ENCODE measurements around the gene ZGLP1. TPM values are rescaled to one million over a fixed set of nuclear protein-coding genes. Genes with fewer than 3 reads are reported as not detected.

ZGLP1 gene
- total RNA-seq (2022; extraction: Qiagen RNA extraction; ENCODE audit: low read depth) = 0.87 to 3.6 TPM (median 1.7 TPM) in 5 replicates

GRCh38 chr19:10309423-10309822 is at the start of gene ZGLP1:
Gene ZGLP1 (minus strand): TSS chr19:10309815.

DNA sequence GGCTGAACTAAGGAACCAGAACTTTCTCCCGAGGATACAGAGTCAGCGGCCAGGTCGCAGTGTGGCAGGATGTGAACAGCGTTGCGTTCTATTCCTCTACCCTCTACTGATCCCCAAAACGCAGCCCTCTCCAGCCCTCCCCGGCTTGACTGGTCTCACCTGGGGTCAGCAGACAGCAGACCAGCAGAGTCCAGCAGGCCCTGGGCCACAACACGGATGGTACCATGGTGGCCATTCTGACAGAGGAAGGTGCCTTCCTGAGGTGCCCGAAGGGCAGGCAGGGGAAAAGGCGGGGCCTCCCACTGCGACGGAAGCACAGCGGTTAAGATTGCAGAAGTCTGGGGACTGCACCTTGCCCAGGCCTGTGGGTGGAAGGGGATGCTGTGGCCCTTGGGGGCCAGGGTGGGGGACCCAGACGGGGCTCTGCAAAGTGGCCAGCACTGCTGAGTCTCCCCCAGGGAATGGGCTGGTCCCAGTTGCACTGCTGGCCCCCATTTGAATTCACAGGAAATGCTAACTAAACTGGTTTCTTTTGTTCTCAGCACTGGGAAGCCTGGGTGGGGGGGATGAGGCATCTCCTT is 29.9 kb upstream of the ZGLP1 start, which contains the start of gene ICAM3:
TSS of gene ICAM3 (minus strand) at position 245 of the 581 bp plus-strand sequence. CDS start at position 235, 10 bp downstream.

DNA sequence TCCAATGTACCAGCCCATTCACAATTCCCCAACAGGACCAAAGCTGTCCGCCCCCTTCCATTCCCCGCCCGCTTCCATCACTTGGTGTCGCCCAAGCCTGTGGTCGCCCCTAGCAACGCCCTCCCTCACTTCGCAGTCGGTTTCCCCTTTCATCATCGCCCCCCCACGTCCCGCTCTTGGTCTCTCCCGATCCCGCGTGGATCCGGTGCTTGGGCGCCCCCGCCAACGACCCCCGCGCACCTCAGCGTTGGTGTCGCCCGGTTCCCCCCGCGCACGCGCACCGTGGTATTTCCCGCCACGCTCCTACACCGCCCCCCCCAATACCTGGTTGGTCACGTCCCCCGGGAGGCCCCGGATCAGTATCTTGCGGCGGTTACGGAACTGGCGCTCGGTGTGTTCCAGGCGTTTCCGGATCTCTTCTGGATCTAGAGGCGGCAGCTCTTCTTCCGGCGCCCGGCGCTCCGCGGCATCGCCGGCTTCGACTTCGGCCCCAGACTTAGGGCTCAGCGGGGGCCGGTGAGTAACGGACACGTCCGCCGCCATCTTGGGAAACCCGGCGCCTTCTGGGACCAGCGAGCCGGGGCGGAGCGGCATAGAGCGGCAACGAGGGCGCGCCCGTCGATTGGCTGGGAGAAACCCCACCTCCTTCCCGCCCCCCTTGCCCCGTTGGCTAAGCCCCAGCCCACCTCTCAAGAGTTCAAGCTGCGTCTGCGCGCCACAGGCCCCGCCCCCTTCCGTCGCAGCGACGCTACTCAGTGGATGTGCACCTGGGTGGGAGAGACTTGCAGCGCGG is 23.5 kb upstream of the ZGLP1 start, which contains the start of gene RAVER1:
TSS of gene RAVER1 (minus strand) at position 565 of the 793 bp plus-strand sequence. CDS start at position 543, 22 bp downstream.

DNA sequence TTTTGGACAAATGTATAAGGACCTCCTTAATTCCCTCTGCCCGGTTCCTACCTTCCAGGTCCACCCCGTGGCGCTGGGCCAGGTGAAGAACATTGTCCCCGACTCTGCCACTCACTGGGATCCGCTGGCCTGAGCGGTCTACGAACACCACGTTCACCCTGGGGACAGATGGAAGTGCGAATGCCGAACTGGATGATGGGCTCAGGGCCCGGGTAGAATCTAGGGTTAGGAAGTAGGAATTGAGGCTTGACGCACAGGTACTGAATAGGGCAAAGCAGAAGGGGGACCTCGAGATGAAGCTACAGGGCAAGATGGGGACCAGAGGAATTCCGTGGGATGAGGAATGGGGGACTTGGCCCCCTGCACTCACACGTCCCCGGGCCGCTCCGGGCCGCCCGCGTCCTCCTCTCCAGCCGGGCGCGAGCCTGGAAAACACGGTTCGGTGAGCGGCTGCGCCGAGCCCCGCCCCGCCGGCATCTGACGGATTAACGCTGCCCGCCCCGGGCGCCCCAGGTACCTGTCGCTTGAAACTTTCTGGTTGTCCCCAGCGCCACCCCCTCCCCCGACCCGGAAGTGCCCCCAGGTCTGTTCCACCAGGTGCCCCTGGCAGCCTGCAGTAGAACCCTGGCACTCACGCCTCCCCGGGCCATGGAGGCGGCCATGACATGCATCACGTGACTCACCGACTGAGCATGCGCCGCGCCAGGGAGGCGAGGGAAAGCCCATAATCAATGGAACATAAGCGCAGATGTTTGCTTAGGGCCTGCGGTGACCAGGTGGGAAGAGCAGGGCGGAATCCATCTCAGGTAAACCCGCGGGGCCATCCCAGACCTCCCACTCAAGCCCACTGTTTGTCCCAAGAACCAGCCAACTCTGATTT is 6.0 kb upstream of the ZGLP1 start, which contains the start of gene FDX2:
TSS of gene FDX2 (minus strand) at position 681 of the 880 bp plus-strand sequence. CDS start at position 662, 19 bp downstream.

DNA sequence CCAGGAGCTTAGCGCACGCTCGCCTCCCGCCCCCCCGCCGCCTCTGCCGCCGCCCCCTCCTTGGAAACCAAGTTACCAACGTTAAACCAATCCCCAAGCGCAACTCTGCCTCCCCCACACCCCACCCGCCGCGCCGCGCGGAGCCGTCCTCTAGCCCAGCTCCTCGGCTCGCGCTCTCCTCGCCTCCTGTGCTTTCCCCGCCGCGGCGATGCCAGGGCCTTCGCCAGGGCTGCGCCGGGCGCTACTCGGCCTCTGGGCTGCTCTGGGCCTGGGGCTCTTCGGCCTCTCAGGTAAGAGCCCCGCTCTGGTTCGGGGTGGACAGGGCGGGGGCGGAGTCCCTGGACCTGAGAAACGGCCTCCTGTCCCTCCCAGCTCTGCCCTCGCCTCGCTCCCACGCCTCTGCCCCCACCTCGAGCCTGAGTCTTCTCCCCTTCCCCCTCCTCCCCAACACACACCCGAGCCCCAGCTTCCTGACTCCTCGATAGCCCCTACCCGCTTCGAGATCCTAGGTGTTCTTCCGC is 19.7 kb downstream of the ZGLP1 start, which contains the start of gene ICAM5:
TSS of gene ICAM5 (plus strand) at position 117 of the 521 bp plus-strand sequence. CDS start at position 209, 92 bp downstream.

GRCh38 chr19:10286803-10287737 is 22.5 kb downstream of the ZGLP1 start, which contains the start of gene ICAM4:
Gene ICAM4 (plus strand): TSS chr19:10286955. CDS start chr19:10287013, 58 bp downstream.

DNA sequence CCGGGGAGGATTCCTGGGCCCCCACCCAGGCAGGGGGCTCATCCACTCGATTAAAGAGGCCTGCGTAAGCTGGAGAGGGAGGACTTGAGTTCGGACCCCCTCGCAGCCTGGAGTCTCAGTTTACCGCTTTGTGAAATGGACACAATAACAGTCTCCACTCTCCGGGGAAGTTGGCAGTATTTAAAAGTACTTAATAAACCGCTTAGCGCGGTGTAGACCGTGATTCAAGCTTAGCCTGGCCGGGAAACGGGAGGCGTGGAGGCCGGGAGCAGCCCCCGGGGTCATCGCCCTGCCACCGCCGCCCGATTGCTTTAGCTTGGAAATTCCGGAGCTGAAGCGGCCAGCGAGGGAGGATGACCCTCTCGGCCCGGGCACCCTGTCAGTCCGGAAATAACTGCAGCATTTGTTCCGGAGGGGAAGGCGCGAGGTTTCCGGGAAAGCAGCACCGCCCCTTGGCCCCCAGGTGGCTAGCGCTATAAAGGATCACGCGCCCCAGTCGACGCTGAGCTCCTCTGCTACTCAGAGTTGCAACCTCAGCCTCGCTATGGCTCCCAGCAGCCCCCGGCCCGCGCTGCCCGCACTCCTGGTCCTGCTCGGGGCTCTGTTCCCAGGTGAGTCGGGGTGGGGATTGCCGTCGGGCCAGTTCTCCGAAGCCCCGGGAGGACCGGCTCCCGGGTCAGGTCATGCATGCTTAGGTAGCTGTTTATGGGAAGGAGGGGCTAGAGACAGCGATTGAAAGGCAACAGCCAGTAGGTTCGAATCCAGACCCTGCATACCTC is 38.8 kb downstream of the ZGLP1 start, which contains the start of gene ICAM1:
TSS of gene ICAM1 (plus strand) at position 505 of the 779 bp plus-strand sequence. CDS start at position 545, 40 bp downstream.

Other genes with a start within 250 kb of the ZGLP1 start
- 7.2 to 8.4 TPM (median 8.2 TPM) in 5 replicates for gene SHFL, start 223.5 kb downstream of the ZGLP1 start, total RNA-seq (2022; extraction: Qiagen RNA extraction; ENCODE audit: low read depth)
- gene ANGPTL6, start 207.1 kb downstream of the ZGLP1 start, total RNA-seq (2022; extraction: Qiagen RNA extraction; ENCODE audit: low read depth) = 0.05 to 0.13 TPM (median 0.10 TPM) in 3 of 5 replicates, not detected in the others
- gene PPAN, start 203.5 kb downstream of the ZGLP1 start, total RNA-seq (2022; extraction: Qiagen RNA extraction; ENCODE audit: low read depth) = 46.3 to 65.6 TPM (median 52.4 TPM) in 5 replicates
- 7.0 to 12.1 TPM (median 7.4 TPM) in 5 replicates for gene P2RY11, start 198.1 kb downstream of the ZGLP1 start, total RNA-seq (2022; extraction: Qiagen RNA extraction; ENCODE audit: low read depth)
- gene EIF3G, start 189.9 kb downstream of the ZGLP1 start, total RNA-seq (2022; extraction: Qiagen RNA extraction; ENCODE audit: low read depth) = 150 to 181 TPM (median 162 TPM) in 5 replicates
- gene DNMT1, start 114.9 kb downstream of the ZGLP1 start, total RNA-seq (2022; extraction: Qiagen RNA extraction; ENCODE audit: low read depth) = 54.7 to 71.6 TPM (median 67.8 TPM) in 5 replicates
- 1.1 to 1.6 TPM (median 1.2 TPM) in 5 replicates for gene S1PR2, start 78.5 kb downstream of the ZGLP1 start, total RNA-seq (2022; extraction: Qiagen RNA extraction; ENCODE audit: low read depth)
- 61.4 to 79.0 TPM (median 69.4 TPM) in 5 replicates for gene MRPL4, start 57.6 kb downstream of the ZGLP1 start, total RNA-seq (2022; extraction: Qiagen RNA extraction; ENCODE audit: low read depth)
- gene ICAM1, start 38.7 kb downstream of the ZGLP1 start, total RNA-seq (2022; extraction: Qiagen RNA extraction; ENCODE audit: low read depth) = 3.9 to 7.0 TPM (median 5.1 TPM) in 5 replicates
- gene ICAM4, start 22.9 kb downstream of the ZGLP1 start, total RNA-seq (2022; extraction: Qiagen RNA extraction; ENCODE audit: low read depth) = 0.09 to 0.17 TPM (median 0.11 TPM) in 4 of 5 replicates, not detected in the other
- 0.57 to 1.2 TPM (median 0.65 TPM) in 5 replicates for gene ICAM5, start 19.9 kb downstream of the ZGLP1 start, total RNA-seq (2022; extraction: Qiagen RNA extraction; ENCODE audit: low read depth)
- 21.5 to 37.1 TPM (median 29.8 TPM) in 5 replicates for gene FDX2, start 6.2 kb upstream of the ZGLP1 start, total RNA-seq (2022; extraction: Qiagen RNA extraction; ENCODE audit: low read depth)
- gene RAVER1, start 23.7 kb upstream of the ZGLP1 start, total RNA-seq (2022; extraction: Qiagen RNA extraction; ENCODE audit: low read depth) = 21.6 to 34.4 TPM (median 30.0 TPM) in 5 replicates
- gene ICAM3, start 29.8 kb upstream of the ZGLP1 start, total RNA-seq (2022; extraction: Qiagen RNA extraction; ENCODE audit: low read depth) = 5.6 to 10.2 TPM (median 8.8 TPM) in 5 replicates
- 32.6 to 51.3 TPM (median 48.2 TPM) in 5 replicates for gene TYK2, start 70.8 kb upstream of the ZGLP1 start, total RNA-seq (2022; extraction: Qiagen RNA extraction; ENCODE audit: low read depth)
- 174 to 204 TPM (median 177 TPM) in 5 replicates for gene CDC37, start 93.7 kb upstream of the ZGLP1 start, total RNA-seq (2022; extraction: Qiagen RNA extraction; ENCODE audit: low read depth)
- gene PDE4A, start 110.7 kb upstream of the ZGLP1 start, total RNA-seq (2022; extraction: Qiagen RNA extraction; ENCODE audit: low read depth) = 4.3 to 6.4 TPM (median 5.1 TPM) in 5 replicates
- gene KEAP1, start 193.5 kb upstream of the ZGLP1 start, total RNA-seq (2022; extraction: Qiagen RNA extraction; ENCODE audit: low read depth) = 59.7 to 76.3 TPM (median 65.5 TPM) in 5 replicates
- 2.1 to 2.9 TPM (median 2.6 TPM) in 5 replicates for gene S1PR5, start 207.6 kb upstream of the ZGLP1 start, total RNA-seq (2022; extraction: Qiagen RNA extraction; ENCODE audit: low read depth)
- 19.2 to 23.6 TPM (median 22.5 TPM) in 5 replicates for gene ATG4D, start 234.1 kb upstream of the ZGLP1 start, total RNA-seq (2022; extraction: Qiagen RNA extraction; ENCODE audit: low read depth)